NCI-H2196 (cell line): ENCODE measurements around the gene CFAP61.

Source experiments
- DNase-seq: peaks from one replicate; lab custom pipeline; 2025; ENCODE audit not compliant: unreplicated experiment; lab: John Stamatoyannopoulos, UW

CFAP61 gene

GRCh38 chr20:20150241-20150640 is 97.9 kb downstream of the CFAP61 start:
- no peak for DNase-seq

- DNase-seq = no peak
Observed at GRCh38 chr20:20160520-20160919, 108.2 kb downstream of the CFAP61 start.

- no peak for DNase-seq
Observed at GRCh38 chr20:20161611-20162010, 109.3 kb downstream of the CFAP61 start.

GRCh38 chr20:20167698-20168097 is 115.4 kb downstream of the CFAP61 start:
- DNase-seq = no peak

- DNase-seq = no peak
Observed at GRCh38 chr20:20173254-20173653, 120.9 kb downstream of the CFAP61 start.

- no peak for DNase-seq
Observed at GRCh38 chr20:20174089-20174835, 121.9 kb downstream of the CFAP61 start.

- DNase-seq = no peak
Observed at GRCh38 chr20:20181322-20181721, 129.0 kb downstream of the CFAP61 start.

- DNase-seq = no peak
Observed at GRCh38 chr20:20184149-20184548, 131.8 kb downstream of the CFAP61 start.

GRCh38 chr20:20184706-20185105 is 132.4 kb downstream of the CFAP61 start:
- no peak for DNase-seq

GRCh38 chr20:20188647-20189046 is 136.3 kb downstream of the CFAP61 start:
- DNase-seq = no peak

- no peak for DNase-seq
Observed at GRCh38 chr20:20192366-20192765, 140.0 kb downstream of the CFAP61 start.

- DNase-seq = no peak
Observed at GRCh38 chr20:20195021-20195705, 142.8 kb downstream of the CFAP61 start.

- DNase-seq = no peak
Observed at GRCh38 chr20:20196610-20197009, 144.3 kb downstream of the CFAP61 start.

- no peak for DNase-seq
Observed at GRCh38 chr20:20198011-20198410, 145.7 kb downstream of the CFAP61 start.

- DNase-seq = no peak
Observed at GRCh38 chr20:20199361-20200160, 147.2 kb downstream of the CFAP61 start.

- no peak for DNase-seq
Observed at GRCh38 chr20:20201124-20201523, 148.8 kb downstream of the CFAP61 start.

GRCh38 chr20:20201639-20202038 is 149.3 kb downstream of the CFAP61 start:
- DNase-seq = no peak

- no peak for DNase-seq
Observed at GRCh38 chr20:20202768-20203167, 150.4 kb downstream of the CFAP61 start.

GRCh38 chr20:20203784-20204183 is 151.5 kb downstream of the CFAP61 start:
- no peak for DNase-seq

GRCh38 chr20:20204256-20204655 is 151.9 kb downstream of the CFAP61 start:
- no peak for DNase-seq

GRCh38 chr20:20205141-20205861 is 153.0 kb downstream of the CFAP61 start:
- no peak for DNase-seq
